ENCODE results near the gene RAB44. TPM values are rescaled to one million over a fixed set of nuclear protein-coding genes. Genes with fewer than 3 reads are reported as not detected.

RAB44 gene
- total RNA-seq, 1 experiment from 2014 or later = 0.05 TPM

- POLR2A ChIA-PET = interaction anchor here (1.1 kb wide), 1 partner anchor 9 kb away, joined by 4 read pairs; no protein-coding TSS in a partner anchor
- CTCF ChIA-PET = no interaction called here
- H3K27me3 ChIP-seq (ENCODE audit: insufficient read depth, low read length) = no peaks in the 10 kb centered on the region
Measured at GRCh38 chr6:36657271-36657670, 40.4 kb upstream of the RAB44 start.

More at GRCh38 chr6:36657271-36657670, 40.4 kb upstream of the RAB44 start:
- Histone ChIP-seq H3K36me3 (ENCODE audit: control insufficient read depth in 1 of 2, insufficient read depth in 2 of 2, low read length in 2 of 2) (no peaks in the 10 kb centered on the region), H2AFZ (ENCODE audit: low read depth, low read length, poor library complexity, severe bottlenecking) (no peak overlapping the region), H3K4me3 (replicated peaks in 1 of 2; ENCODE audit: low read depth in 1 of 2, low read length in 2 of 2) (no peak overlapping the region), H3K27ac (ENCODE audit: low read depth, low read length) (no peak overlapping the region), H3K79me2 (ENCODE audit: insufficient read depth, low read length) (no peaks in the 10 kb centered on the region), H3K9me2 (ENCODE audit: insufficient read depth) (no peaks in the 10 kb centered on the region), H3K4me1 (ENCODE audit: control insufficient read depth in 1 of 2, insufficient read depth in 2 of 2, low read length in 2 of 2) (peaks cover 1 to 16% of the 10 kb centered on the region in 2 experiments; a peak in 3 of 4 replicates), H4K20me1 (ENCODE audit: insufficient read depth) (no peaks in the 10 kb centered on the region), H3K9ac (ENCODE audit: low read length) (no peak overlapping the region), H3K9me3 (ENCODE audit: control insufficient read depth in 1 of 2, insufficient read depth in 1 of 2, low read depth in 1 of 2, low read length in 2 of 2) (no peaks in the 10 kb centered on the region), H3K4me2 (ENCODE audit: low read length) (no peak overlapping the region)
- intact Hi-C loops (cut with micrococcal nuclease) = no loop called here
- TF ChIP-seq RAD21 (IDR thresholded peaks at IDR 0.05; ENCODE audit: low read depth) = no peak
- TF ChIP-seq POLR2A (IDR thresholded peaks at IDR 0.05; ENCODE audit: borderline replicate concordance, extremely low read depth, insufficient read depth, insufficient read length) = no peak
- no peak for TF ChIP-seq FOSL1 (IDR thresholded peaks at IDR 0.05; ENCODE audit: low read depth)
- no peak for TF ChIP-seq ZBTB33 (IDR thresholded peaks at IDR 0.05; ENCODE audit: extremely low read depth, insufficient replicate concordance, low read length)
- peak in 2 of 3 experiments; percentile 24 to 25; a peak in 3 of 6 replicates for TF ChIP-seq CTCF (IDR thresholded peaks at IDR 0.05 in 2 of 3, conservative IDR thresholded peaks at IDR 0.05 in 1 of 3; ENCODE audit: borderline replicate concordance in 1 of 3, insufficient read depth in 1 of 3, low read depth in 2 of 3, low read length in 2 of 3)
- DNase-seq (ENCODE audit: low read depth, low spot score) = no peak
- RAD21 ChIA-PET (ENCODE audit: low non-redundant PET in 1 of 2, low total read pairs in 2 of 2, uncharacterized antibody in 2 of 2, unreplicated experiment in 2 of 2) = no interaction called here
- no TSS peak for BruUV-seq (replicated peaks)
- 0 out of 2 replicates have a peak, but pooled peaks have one; percentile 45 for ATAC-seq

Data from HCT116 (cell line).